Naive B cell (primary cell): ENCODE data around the gene SHMT1. TPM values are rescaled to one million over a fixed set of nuclear protein-coding genes. Genes with fewer than 3 reads are reported as not detected.
A peak's percentile ranks its signal among the peaks of the same experiment; 100 is the strongest.

ENCODE experiments used
- ATAC-seq, 2 donors: fragments of 150-1000 bp; cut with Tn5 transposase; 2 replicates each; pipeline ENCODE4 v1.10.0; 2021; ENCODE audit warnings: low read depth in 2 of 2, mild to moderate bottlenecking in 2 of 2, moderate library complexity in 2 of 2
- DNase-seq: peaks from one replicate; pipeline ENCODE4 v3.0.0; 2022
- H3K27ac Mint-ChIP-seq, 6 donors: one replicate each; pipeline ENCODE4 v1.8.0; 2020 to 2022; ENCODE audit warnings: mild to moderate bottlenecking in 6 of 6, mixed read lengths in 6 of 6, moderate library complexity in 5 of 6, inconsistent platforms in 2 of 6
- H3K27me3 Mint-ChIP-seq, 3 donors: one replicate each; pipeline ENCODE4 v1.8.0; 2021 to 2022; ENCODE audit warnings: mixed read lengths in 3 of 3, mild to moderate bottlenecking in 1 of 3
- H3K36me3 Mint-ChIP-seq, 2 donors: one replicate each; pipeline ENCODE4 v1.8.0; 2020 to 2022; ENCODE audit warnings: mixed read lengths in 2 of 2, inconsistent platforms in 1 of 2, mild to moderate bottlenecking in 1 of 2
- H3K4me1 Mint-ChIP-seq, 3 donors: one replicate each; pipeline ENCODE4 v1.8.0; 2020 to 2022; ENCODE audit warnings: mixed read lengths in 3 of 3, inconsistent platforms in 1 of 3, mild to moderate bottlenecking in 1 of 3, moderate library complexity in 1 of 3
- H3K4me3 Mint-ChIP-seq, 8 donors: one replicate each; pipeline ENCODE4 v1.8.0; 2020 to 2022; ENCODE audit warnings: mild to moderate bottlenecking in 8 of 8, mixed read lengths in 8 of 8, moderate library complexity in 8 of 8, inconsistent platforms in 2 of 8
- H3K9me3 Mint-ChIP-seq, 7 donors: one replicate each; pipeline ENCODE4 v1.8.0; 2020 to 2022; ENCODE audit warnings: mixed read lengths in 7 of 7, mild to moderate bottlenecking in 5 of 7, inconsistent platforms in 2 of 7, moderate library complexity in 1 of 7
- polyA plus RNA-seq, 6 donors: library from polyadenylated mRNA; unstranded; fragments of 300-500 nt; fragmentation: Illumina TruSeq; gene quantifications; one replicate each; pipeline ENCODE4 v1.2.3, GENCODE V29; 2021; ENCODE audit warnings: low read depth in 6 of 6

Gene SHMT1
- polyA plus RNA-seq, 6 donors from 2014 or later, result 9.1 to 18.0 (median 15.8) TPM

DNA sequence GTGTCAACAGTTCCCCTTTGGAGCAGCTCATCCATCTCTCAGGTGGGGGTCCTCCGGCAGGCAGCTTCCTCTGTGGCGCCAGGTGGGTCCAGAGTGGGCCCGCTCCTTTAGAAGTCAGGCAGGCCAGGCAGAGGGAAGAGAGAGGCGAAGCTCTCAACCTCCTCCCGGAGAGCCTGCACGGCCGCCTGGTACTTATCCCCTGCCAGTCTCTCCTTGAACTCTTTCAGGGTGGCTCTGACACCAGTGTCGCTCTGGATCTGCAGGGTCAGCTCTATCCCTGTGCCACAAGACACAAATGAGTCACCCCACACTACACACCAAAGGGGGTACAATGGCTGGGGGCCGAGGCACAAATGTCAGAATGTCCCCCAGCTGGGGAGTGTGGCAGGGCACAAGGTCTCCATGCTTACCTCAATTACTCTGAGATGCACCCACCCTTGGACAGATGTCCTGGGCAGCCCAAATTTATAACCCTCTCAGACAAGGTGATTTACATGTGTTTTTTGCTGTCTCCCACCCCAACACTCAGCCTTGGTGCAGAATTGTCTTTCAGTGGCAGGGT is 34.6 kb downstream of the SHMT1 start:
- no peaks in the 10 kb centered on the region for H3K9me3 Mint-ChIP-seq
- peaks cover 0 to 7% of the 10 kb centered on the region in 2 donors for H3K36me3 Mint-ChIP-seq
- no peaks in the 10 kb centered on the region for H3K27me3 Mint-ChIP-seq

GRCh38 chr17:18327556-18327955 is 35.8 kb downstream of the SHMT1 start:
- Mint-ChIP-seq H3K4me1 (peaks cover 11 to 33% (median 23%) of the 10 kb centered on the region in 3 donors), H3K27ac (no peak overlapping the region), H3K9me3 (no peaks in the 10 kb centered on the region), H3K36me3 (peaks cover 0 to 7% of the 10 kb centered on the region in 2 donors), H3K4me3 (no peak overlapping the region), H3K27me3 (no peaks in the 10 kb centered on the region)
- DNase-seq (no peak), ATAC-seq (no peak)

More for the DNA sequence above, 34.6 kb downstream of the SHMT1 start:
- DNase-seq, result no peak
- Mint-ChIP-seq H3K4me3 (no peak overlapping the region), H3K4me1 (peaks cover 11 to 32% (median 15%) of the 10 kb centered on the region in 3 donors), H3K27ac (no peak overlapping the region)
- ATAC-seq, result no peak

DNA sequence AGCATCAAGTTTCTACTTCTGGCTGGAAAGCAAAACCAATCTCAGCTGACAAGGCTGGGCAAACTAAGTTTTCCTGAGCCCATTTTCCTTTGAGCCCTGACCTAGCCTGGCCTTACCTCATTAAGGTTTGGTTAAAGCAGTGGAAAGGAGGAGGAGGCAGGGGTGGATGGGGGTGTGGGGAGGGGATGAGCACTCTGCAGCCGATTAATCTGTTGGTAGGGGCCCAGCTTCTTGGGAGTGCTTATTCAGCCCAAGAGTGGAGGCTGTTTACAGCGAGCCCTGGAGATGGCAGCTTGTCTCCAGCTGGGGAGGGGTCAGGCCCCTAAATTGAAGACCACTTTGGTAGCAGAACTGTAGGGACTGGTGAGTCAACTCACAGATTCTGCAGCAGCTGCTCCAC is 36.3 kb downstream of the SHMT1 start:
- H3K27me3 Mint-ChIP-seq, result no peaks in the 10 kb centered on the region
- H3K4me3 Mint-ChIP-seq, result no peak overlapping the region
- peaks cover 11 to 36% (median 24%) of the 10 kb centered on the region in 3 donors for H3K4me1 Mint-ChIP-seq
- DNase-seq, result no peak
- no peaks in the 10 kb centered on the region for H3K9me3 Mint-ChIP-seq
- no peak for ATAC-seq
- H3K36me3 Mint-ChIP-seq, result peaks cover 0 to 7% of the 10 kb centered on the region in 2 donors
- no peak overlapping the region for H3K27ac Mint-ChIP-seq

GRCh38 chr17:18326572-18326971 is 36.8 kb downstream of the SHMT1 start:
- no peaks in the 10 kb centered on the region for H3K9me3 Mint-ChIP-seq
- H3K36me3 Mint-ChIP-seq, result peaks cover 0 to 7% of the 10 kb centered on the region in 2 donors
- no peak overlapping the region for H3K4me3 Mint-ChIP-seq
- no peak for ATAC-seq
- H3K4me1 Mint-ChIP-seq, result peaks cover 15 to 37% (median 25%) of the 10 kb centered on the region in 3 donors
- no peaks in the 10 kb centered on the region for H3K27me3 Mint-ChIP-seq
- peak overlapping the region in 2 of 6 donors; percentile 22 to 27 for H3K27ac Mint-ChIP-seq
- no peak for DNase-seq

DNA sequence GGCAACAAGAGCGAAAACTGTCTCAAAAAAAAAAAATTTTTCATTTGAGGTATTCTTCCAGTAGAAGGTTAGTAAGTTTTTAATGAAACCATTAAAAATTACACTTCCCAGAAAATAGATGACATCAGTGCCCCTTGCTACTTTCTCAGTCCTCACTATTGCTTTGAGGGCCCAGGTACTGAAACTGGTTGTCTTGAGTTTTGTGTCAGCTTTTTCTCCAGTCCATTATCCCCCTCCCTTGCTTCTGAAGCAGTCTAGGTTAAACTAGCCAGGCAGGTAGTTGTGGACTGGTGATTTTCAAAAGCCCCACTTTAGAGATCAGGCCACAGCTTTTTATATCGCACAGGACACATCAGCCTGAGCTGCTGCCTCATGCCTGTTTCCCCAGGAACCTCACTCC is 37.3 kb downstream of the SHMT1 start:
- H3K9me3 Mint-ChIP-seq, result no peaks in the 10 kb centered on the region
- H3K4me1 Mint-ChIP-seq, result peaks cover 16 to 41% (median 31%) of the 10 kb centered on the region in 3 donors
- ATAC-seq (no peak), DNase-seq (no peak)
- no peak overlapping the region for H3K4me3 Mint-ChIP-seq
- no peaks in the 10 kb centered on the region for H3K27me3 Mint-ChIP-seq
- H3K36me3 Mint-ChIP-seq, result peaks cover 0 to 7% of the 10 kb centered on the region in 2 donors
- peak overlapping the region in 2 of 6 donors; percentile 22 to 49 for H3K27ac Mint-ChIP-seq

DNA sequence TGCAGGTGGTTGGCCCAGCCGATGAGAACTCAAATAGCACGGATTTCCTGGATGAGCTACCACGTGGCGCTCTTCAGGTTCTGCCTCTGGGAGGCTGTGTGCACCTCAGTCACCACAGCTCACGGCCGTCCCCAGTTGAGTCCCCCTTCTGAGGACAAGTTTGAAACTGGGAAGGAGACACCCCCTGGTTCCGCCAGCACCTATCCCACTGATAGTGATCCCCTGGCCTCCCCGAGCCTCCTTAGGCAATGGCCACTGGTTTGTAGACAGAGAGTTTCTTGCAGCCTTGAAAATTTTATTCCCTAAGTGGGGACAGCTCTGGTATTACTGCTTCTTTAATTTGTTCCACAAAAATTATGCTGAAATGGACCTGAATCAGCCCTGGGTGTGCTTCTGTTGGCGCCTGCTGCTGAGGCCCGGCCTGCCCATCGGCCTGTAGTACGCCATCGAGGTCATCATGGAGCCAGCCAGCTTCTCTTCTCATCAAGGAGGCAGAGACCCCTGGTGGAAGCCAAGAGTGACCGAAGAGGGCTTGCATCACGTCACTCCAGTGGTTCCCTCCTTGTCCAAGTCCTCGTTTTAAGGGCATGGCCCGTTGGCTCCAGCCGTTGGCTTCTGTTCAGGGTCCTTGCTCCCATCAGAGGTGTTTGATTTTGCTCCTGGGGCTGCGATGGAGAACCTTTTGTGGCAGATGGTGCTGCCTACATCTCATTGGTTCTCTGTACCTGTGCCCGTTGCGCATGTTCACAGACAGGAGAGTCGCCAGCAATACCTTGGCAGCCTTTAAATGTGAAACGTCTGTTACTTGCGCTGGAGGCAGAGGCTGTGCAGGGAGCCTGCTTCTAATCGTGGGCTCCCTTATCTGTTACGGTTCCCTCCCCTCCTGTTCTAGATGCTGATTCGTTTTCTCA is 39.0 kb downstream of the SHMT1 start:
- Mint-ChIP-seq H3K9me3 (no peaks in the 10 kb centered on the region), H3K4me1 (peaks cover 30 to 58% (median 47%) of the 10 kb centered on the region in 3 donors), H3K36me3 (peaks cover 0 to 7% of the 10 kb centered on the region in 2 donors), H3K27me3 (no peaks in the 10 kb centered on the region), H3K4me3 (peak overlapping the region in 1 of 8 donors; percentile 9), H3K27ac (peak overlapping the region in 2 of 6 donors; percentile 71 to 73)
- ATAC-seq (no peak), DNase-seq (no peak)

DNA sequence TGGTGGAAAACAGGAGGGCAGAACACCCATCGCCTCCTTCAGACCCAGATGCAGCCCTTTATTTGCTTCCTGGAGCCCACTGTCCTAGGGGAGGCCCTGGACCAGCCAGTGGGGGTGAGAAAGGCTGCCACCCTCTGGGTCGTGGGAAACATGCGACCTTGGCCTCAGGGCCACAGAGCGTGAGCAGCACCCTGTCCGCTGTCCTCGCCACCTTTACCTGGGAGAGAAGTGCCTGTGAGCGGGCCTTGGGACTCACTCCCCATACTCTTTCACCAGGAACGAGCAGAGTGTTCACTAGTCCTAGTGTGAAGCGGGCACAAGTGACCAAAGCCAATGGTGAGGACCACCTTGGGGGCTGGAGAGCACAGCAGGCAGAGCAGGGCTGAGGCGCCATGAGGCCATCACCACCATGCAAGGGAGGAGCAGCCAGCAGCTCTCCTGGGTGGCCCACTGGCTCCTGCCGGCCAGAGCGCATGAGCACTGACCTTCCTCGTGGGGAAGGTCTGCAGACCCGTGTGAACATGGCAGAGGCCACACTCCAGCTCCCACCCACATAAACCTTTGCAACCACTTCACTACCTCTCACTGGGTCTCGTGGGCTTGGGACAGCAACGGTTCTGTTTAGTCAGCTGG is 39.7 kb downstream of the SHMT1 start:
- no peaks in the 10 kb centered on the region for H3K27me3 Mint-ChIP-seq
- H3K9me3 Mint-ChIP-seq, result no peaks in the 10 kb centered on the region
- peaks cover 33 to 64% (median 55%) of the 10 kb centered on the region in 3 donors for H3K4me1 Mint-ChIP-seq
- H3K4me3 Mint-ChIP-seq, result no peak overlapping the region
- no peak overlapping the region for H3K27ac Mint-ChIP-seq
- ATAC-seq (no peak), DNase-seq (no peak)
- peaks cover 0 to 7% of the 10 kb centered on the region in 2 donors for H3K36me3 Mint-ChIP-seq

GRCh38 chr17:18323007-18323406 is 40.3 kb downstream of the SHMT1 start:
- no peak for DNase-seq
- H3K27me3 Mint-ChIP-seq, result no peaks in the 10 kb centered on the region

DNA sequence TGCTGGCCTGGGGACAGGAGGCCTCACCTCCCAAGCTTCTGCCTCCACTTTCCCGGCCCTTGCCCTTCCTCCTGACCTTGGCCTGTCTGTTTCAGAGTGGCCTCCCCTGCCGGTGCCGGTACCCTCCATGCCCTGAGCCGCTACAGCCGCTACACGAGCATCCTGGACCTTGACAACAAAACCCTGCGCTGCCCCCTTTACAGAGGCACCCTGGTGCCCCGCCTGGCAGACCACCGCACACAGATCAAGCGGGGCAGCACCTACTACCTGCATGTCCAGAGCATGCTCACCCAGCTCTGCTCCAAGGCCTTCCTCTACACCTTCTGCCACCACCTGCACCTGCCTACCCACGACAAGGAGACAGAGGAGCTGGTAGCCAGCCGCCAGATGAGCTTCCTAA is 40.8 kb downstream of the SHMT1 start:
- no peaks in the 10 kb centered on the region for H3K9me3 Mint-ChIP-seq
- ATAC-seq (no peak), DNase-seq (no peak)
- H3K27me3 Mint-ChIP-seq, result no peaks in the 10 kb centered on the region
- H3K36me3 Mint-ChIP-seq, result peaks cover 0 to 7% of the 10 kb centered on the region in 2 donors
- H3K27ac Mint-ChIP-seq, result peak overlapping the region in 2 of 6 donors; percentile 33 to 63
- H3K4me1 Mint-ChIP-seq, result peaks cover 42 to 73% (median 65%) of the 10 kb centered on the region in 3 donors
- H3K4me3 Mint-ChIP-seq, result no peak overlapping the region

More at GRCh38 chr17:18323007-18323406, 40.3 kb downstream of the SHMT1 start:
- H3K4me3 Mint-ChIP-seq, result no peak overlapping the region
- H3K36me3 Mint-ChIP-seq, result peaks cover 0 to 7% of the 10 kb centered on the region in 2 donors
- no peak for ATAC-seq
- H3K9me3 Mint-ChIP-seq, result no peaks in the 10 kb centered on the region
- peaks cover 37 to 68% (median 60%) of the 10 kb centered on the region in 3 donors for H3K4me1 Mint-ChIP-seq
- H3K27ac Mint-ChIP-seq, result peak overlapping the region in 1 of 6 donors; percentile 63

GRCh38 chr17:18321309-18321708 is 42.0 kb downstream of the SHMT1 start:
- peaks cover 0 to 2% (median 0%) of the 10 kb centered on the region in 7 donors for H3K9me3 Mint-ChIP-seq
- peaks cover 46 to 79% (median 77%) of the 10 kb centered on the region in 3 donors for H3K4me1 Mint-ChIP-seq
- no peaks in the 10 kb centered on the region for H3K27me3 Mint-ChIP-seq
- no peak overlapping the region for H3K4me3 Mint-ChIP-seq
- DNase-seq, result no peak
- no peak for ATAC-seq
- H3K36me3 Mint-ChIP-seq, result peaks cover 0 to 7% of the 10 kb centered on the region in 2 donors
- H3K27ac Mint-ChIP-seq, result peak overlapping the region in 1 of 6 donors; percentile 27

DNA sequence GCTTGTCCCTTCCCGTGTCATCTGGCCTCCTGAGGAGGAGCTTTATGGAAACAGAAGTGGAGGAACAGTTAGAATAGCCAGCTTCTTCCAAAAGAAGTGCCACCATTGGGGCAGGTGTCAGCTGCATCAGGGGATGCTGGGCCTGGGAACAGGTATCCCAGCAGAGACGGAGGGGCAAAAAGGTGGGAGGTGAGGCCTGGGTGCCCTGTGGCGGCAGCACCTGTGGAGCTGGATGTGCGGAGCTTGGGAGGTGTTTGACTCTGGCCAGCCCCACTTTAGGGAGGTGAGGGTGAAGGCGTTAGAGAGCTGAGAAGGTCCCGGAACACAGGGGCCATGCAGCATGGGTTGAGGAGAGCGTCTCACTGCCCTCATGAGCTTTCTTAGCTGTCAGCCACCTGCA is 43.0 kb downstream of the SHMT1 start:
- H3K27ac Mint-ChIP-seq, result peak overlapping the region in 1 of 6 donors; percentile 45
- peaks cover 0 to 3% (median 0%) of the 10 kb centered on the region in 7 donors for H3K9me3 Mint-ChIP-seq
- H3K4me3 Mint-ChIP-seq, result peak overlapping the region in 1 of 8 donors; percentile 70
- peaks cover 0 to 6% of the 10 kb centered on the region in 2 donors for H3K36me3 Mint-ChIP-seq
- DNase-seq (no peak), ATAC-seq (no peak)
- peaks cover 50 to 80% (median 78%) of the 10 kb centered on the region in 3 donors for H3K4me1 Mint-ChIP-seq
- no peaks in the 10 kb centered on the region for H3K27me3 Mint-ChIP-seq

GRCh38 chr17:18319604-18320256 is 43.6 kb downstream of the SHMT1 start:
- no peaks in the 10 kb centered on the region for H3K27me3 Mint-ChIP-seq
- DNase-seq (no peak), ATAC-seq (no peak)
- H3K27ac Mint-ChIP-seq, result peak overlapping the region in 2 of 6 donors; percentile 45 to 56
- H3K36me3 Mint-ChIP-seq, result peaks cover 0 to under 1% of the 10 kb centered on the region in 2 donors
- H3K9me3 Mint-ChIP-seq, result peaks cover 0 to 3% (median 0%) of the 10 kb centered on the region in 7 donors
- peak overlapping the region in 5 of 8 donors; percentile 5 to 58 (median 36) for H3K4me3 Mint-ChIP-seq
- H3K4me1 Mint-ChIP-seq, result peaks cover 46 to 76% (median 74%) of the 10 kb centered on the region in 3 donors
